Occipital lobe (tissue), 2 donors: Measurements from ENCODE around the gene NT5DC4. TPM values are rescaled to one million over a fixed set of nuclear protein-coding genes. Genes with fewer than 3 reads are reported as not detected.

Source experiments
- DNase-seq: peaks from one replicate; lab custom pipeline; 2025; lab: John Stamatoyannopoulos, UW
- total RNA-seq: library from RNA; depleted of rRNA; stranded (reverse); fragments of >200 nt; gene quantifications from one replicate; pipeline ENCODE4 v1.2.3, GENCODE V29; 2014

NT5DC4 gene
- total RNA-seq: not detected

DNA sequence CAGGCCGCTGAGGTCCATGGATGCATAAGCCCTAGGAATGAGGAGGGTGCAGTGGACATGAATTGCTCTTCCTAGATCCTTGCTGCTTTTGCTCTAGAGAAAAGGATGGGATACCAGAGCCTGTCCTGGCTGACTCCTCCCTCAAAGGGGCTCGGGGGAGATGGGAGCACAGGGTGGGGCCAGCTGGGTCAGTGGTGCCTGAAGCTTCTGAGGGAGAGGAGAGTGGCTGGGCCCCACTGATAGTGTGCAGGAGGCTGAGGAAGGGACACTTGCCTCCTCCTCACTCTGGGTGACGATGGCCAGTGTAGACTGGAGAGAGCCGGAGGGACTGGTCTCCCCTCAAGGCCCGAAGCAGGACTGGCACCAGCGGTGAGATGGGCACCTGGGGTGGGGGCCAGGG lies at the start of gene NT5DC4:
TSS of gene NT5DC4 (plus strand) at position 236 of the 400 bp plus-strand sequence. CDS start at position 296, 60 bp downstream.
- no peak for DNase-seq

DNA sequence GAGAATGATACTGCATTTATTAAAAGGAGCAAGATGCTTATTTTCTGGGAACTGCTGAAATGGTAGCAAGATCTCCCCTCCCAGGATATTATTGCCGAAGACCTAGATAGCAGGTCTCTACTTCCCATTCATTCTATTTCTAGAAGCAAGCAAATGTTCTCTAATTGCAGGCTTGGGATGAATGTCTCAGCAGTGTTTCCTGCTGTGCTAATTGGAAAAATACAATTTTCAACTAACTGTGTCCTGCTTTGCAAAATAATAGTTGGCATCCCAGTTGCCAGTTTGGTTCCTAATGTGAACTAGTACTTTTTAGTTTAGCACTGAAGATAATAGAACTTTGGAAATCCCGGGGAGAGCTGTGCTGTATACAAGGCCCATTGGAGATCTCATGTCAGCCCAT lies 49.0 kb upstream of the NT5DC4 start:
- DNase-seq: no peak

DNA sequence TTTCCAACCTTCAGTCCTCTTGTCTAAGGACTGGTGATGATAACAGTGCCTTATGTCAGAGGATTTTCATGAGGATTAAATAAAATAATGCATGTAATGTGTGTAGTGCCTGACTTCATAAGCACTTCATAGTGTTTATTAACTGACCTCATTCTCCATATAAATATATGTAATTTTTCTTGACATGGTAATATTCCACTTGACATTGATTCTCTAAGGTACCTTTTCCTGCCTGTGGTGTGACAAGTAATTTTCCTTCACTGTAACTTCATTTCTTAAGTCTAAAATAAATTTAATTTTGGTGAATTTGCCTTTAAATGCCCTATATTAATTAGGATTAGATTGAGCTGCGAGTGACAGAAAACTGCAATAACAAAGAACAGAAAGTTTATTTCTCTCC lies 47.8 kb upstream of the NT5DC4 start:
- no peak for DNase-seq

DNA sequence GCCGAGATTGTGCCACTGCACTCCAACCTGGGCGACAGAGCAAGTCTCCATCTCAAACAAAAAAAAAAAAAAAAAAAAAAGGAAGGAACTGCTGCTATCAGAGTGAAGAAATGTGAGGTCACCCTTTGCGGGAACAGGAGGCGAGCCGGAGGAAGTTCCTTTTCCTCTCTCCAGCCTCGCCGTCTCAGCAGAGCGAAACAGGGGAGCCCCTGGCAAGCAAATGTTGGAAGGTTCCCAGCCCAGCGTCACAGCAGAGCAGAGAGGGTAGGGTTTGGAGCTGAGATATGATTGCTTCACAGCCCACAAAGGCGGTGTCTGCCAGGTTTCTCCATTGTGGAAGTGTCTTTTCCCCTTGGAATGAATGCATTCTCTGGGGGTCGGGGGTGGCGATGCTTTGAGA lies 46.6 kb upstream of the NT5DC4 start:
- DNase-seq: peak; percentile 16

DNA sequence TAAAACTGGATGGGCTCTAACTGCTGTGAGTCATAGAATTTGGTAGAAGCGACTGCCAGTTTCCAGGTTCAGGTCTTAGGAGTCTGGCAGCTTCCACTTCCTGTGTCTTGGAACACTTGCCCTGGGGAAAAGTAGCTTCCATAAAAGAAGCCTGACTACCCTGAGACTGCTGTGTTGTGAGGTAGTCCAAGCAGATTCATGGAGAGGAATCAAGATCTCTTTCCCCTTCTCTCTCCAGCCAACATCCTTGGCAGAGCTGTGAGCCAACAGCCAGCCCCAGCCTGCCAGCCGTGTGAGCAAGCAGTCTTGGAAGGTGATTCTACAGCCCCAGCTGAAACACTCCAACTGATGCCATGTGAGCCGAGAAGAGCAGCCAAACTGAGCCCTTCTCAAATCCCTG lies 41.3 kb upstream of the NT5DC4 start:
- peak; percentile 76 for DNase-seq

DNA sequence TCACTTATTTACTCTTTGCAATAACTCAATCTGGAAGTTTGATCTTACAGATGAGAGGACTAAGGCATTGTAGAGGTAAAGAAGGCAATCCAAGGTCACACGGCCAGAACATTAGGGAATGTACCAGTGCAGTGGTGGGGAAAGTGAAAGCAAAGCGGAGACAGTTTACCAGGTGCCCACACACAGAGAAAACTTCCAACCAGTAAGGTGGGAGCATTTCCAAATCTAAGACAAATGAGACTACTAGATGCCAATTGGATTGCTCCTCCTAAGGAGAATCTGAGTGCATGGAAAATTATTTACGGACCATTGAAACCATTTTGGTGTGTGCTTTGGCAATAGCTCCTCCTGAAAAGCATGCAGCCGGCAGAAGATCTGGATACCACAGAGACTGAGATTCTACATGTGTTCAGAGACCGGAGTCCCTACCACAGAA lies 40.1 kb upstream of the NT5DC4 start:
- no peak for DNase-seq

DNA sequence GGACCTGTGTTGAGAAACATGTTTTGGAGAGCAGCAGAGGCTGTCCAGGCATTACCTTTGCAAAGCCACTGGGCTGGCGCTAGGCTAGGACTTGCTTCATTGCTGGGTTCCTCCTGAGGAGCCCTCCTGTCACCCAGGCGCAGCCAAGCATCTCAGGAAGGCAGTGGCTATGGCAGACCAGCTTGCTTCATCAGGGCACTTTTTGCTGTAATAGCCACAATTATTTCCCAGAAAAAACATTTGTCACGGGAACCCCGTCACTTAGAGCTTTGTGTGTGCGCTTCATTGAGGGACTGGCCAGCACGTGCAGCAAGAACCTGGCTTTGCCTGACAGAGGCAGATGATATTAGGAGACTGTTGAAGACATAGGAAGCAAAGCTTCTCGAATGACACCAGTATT lies 38.7 kb upstream of the NT5DC4 start:
- no peak for DNase-seq

DNA sequence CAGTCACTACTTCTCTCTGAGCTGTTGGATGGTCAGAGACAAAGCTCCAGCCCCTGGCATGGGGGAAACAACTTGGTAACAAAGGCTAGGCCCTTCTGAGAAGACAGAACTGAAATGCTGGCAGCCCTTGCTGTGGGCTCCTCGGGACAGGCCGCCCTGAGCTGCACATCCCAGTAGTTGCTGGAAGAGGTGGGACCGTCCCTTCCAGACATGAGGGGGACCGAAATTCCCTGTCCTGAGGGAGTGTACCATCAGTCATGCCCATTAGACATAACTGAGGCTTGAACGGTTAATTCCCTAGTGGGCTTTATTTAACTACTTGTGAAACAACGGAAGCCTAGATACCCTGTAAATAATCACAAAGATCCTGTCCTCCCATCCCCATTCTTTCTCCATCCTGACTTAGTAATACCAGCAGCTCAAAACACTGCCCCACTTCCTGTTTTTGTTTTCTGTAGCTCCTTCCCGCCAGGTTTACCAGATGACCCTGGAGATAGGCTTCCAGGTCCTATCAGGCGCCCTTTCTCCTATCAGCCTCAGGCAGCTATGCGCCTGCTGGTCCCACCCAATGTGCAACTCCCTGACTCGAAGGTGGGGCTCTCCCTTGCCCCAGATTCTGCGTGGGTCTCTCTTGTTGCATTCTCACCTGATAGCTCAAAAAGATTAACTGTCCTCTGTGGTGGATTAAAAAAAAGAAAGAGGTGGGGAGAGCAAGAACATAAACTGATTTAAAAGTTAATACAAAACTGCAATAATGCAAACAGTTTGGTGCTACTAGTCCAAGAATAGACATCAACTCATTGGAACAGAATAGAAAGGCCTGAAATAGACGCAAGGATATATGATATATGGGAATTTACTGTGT lies 37.0 kb upstream of the NT5DC4 start:
- DNase-seq: no peak

DNA sequence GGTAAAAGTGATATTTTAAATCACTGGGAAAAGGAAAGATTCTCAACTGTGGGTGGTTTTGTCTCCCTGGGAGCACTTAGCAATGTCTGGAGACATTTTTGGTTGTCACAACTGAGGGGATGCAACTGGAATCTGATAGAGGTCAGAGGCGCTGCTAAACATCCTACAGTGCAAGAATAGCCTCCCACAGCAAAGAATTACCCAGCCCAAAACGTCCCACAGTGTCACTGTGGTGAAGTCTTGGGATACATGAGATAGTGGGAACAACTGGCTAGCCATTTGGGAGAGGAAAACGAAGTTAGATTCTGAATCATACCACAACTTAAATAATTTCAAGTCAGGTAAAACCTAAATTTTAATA lies 36.4 kb upstream of the NT5DC4 start:
- no peak for DNase-seq

DNA sequence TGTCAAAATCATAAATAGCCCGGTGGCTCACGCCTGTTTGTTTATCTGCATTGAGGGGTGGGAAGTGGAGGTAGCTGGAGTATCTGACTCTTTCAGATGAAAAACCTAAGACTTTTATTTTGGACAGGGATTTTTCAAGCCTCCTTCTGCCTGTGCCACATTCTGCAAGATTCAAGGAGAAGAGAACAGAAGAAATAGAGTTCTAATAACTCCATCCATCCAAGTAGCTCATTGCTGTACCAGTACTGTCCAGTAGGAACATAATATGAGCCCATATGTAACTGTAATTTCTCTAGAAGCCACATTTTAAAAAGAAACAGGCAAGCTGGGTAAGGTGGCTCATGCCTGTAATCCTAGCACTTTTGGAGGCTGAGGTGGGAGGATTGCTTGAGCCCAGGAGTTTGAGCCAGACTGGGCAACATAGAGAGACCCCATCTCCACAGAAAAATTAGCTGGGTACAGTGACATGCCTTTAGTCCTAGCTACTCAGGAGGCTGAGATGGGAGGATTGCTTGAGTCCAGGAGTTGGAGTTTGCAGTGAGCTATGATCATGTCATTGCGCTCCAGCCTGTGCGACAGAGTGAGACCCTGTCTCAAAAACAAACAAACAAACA lies 35.4 kb upstream of the NT5DC4 start:
- DNase-seq: no peak

DNA sequence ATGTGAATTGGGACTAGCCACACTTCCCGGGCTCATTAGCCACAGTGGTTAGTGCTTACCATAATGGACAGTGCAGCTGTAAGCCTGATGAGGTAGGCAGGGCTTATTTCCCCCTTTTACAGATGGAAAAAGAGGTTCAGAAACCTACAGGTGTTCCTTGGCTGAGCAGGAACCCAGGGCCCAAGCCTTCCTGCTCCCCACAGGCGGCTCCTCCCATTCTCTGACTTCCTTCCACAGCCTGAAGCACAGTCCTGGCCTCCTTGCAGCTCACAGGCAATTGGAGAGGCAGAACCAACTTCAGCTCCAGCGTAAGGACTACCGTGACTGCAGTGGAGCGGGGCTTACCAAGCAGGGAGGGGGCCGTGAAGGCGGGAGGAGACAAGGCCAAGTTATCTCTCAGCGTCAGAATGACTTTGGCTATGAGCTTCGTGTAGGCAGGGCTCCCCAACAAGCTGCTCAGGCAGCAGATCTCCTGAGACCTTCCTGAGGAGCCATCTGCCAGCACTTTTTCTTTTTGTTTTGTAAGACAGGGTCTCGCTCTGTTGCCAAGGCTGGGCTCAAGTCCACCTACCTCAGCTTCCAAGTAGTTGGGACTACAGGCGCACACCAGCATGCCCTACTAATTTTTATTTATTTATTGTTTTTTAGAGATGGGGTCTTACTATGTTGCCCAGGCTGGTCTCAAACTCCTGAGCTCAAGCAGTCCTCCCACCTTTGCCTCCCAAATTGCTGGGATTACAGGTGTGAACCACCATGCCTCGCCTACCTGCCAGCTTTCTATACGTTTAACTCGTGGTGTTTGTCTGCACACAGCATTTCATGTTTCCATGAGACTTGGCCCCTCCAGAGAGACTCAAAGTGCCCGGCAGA lies 34.2 kb upstream of the NT5DC4 start:
- no peak for DNase-seq

DNA sequence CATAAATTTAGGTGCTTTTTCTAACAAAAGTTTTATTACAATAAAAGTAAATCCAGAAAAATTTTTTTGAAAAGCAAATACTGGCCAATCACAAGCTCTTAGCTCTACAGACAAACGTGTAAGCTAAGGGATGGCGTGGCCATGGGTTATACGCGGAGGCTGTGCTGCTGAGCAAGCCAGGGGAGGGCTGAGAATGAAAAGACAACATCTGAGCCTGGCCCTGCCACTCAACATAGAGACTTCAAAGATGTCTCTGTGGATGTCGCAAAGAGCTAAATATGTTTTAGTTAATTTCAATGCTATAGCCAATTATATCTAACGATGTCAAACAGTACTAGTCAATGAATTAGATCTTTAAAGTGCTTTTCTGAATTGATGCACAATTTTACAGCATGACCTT lies 33.3 kb upstream of the NT5DC4 start:
- DNase-seq: no peak

DNA sequence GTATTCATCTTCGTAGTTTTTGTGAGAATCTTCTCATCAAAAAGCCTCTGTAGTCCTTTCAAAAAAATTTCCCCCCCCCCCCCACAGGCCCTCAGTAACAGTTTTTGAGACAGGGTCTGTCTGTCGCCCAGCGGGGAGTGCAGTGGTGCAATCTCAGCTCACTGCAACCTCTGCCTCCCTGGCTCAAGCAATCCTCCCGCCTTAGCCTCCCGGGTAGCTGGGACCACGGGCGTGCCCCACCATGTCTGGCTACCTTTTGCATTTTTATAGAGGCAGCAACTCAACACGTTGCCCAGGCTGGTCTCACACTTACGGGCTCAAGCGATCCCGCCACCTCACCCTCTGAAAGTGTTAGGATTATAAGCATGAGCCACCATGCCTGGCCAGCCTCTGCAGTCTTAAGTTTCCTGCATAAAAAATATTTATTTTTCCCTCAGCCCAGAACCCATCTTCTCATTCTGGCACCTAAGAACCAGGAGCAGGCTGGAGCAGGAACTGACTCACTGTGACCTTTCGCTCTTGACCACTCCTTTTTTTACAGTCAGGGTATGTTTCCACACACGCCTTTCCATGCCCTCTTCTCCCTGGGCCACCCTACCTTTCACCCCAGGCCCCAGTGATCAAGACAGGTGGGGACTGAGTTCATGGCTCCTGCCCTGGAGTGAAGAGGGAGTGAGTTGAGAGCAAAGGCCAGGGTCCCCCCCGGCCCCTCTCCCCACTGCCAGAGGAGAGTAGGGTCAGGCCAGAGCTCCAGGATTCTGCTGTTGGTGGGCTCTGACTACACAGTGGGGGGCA lies 32.5 kb upstream of the NT5DC4 start:
- DNase-seq: no peak

DNA sequence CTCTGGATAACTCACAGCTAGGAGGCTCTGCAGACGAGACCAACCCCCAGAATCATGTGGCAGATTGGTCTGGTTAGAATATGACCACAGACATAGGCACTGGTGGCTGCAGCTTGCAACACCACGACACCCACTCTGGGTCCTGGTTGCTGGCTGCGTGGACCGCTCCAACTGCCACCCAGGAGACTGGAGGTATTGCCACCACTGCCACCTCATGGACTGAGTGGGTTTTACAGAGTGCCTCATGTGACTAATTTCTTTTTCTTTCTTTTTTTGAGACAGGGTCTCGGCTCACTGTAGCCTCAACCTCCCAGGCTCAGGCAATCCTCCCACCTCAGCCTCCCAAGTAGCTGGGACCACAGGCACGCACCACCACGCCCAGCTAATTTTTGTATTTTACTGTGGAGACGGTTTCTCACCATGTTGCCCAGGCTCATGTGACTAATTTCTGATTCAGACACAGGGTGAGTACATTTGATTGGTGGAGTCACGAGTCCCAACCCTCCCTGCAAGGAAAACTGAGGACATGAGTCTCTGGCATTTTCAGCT lies 29.9 kb upstream of the NT5DC4 start:
- DNase-seq: peak; percentile 41

DNA sequence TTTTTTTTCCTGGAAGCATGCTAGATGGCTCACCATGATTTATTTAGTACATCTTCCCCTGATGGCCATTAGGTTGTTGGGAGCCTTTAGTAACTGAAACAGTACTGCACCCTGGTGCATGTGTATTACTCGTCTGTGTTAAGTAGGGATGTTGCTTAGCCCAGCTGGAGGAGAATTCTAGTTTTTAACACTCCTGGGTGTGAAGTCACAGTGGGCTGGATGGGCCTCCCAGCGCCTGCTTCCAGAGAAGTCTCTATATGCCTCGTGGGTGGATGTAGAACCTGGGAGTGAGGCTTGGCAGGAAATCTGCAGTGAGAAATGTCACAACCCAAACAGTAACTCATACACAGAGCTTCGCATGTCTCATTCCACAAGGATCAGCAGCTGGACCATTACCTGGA lies 28.9 kb upstream of the NT5DC4 start:
- DNase-seq: peak; percentile 58

DNA sequence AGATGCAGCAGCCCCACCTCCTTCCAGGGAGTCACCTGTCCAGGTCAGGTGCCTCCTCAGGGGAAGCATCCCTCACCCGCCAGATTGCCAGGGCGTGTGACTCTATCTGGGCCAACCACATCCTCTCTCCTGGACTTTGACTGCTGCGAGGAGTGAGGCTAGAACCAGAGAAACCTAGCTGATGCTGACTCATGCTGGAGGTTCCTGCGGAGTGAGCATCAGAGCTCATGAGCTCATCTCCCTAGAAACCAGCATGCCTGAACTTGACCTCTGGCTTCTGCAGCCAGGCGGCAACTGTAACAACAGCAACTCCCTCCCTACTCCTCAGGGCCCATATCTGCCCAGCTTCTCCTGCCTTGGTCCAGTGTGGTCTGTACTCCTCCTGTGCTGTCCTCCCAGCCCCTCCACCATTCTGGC lies 28.3 kb upstream of the NT5DC4 start:
- no peak for DNase-seq

DNA sequence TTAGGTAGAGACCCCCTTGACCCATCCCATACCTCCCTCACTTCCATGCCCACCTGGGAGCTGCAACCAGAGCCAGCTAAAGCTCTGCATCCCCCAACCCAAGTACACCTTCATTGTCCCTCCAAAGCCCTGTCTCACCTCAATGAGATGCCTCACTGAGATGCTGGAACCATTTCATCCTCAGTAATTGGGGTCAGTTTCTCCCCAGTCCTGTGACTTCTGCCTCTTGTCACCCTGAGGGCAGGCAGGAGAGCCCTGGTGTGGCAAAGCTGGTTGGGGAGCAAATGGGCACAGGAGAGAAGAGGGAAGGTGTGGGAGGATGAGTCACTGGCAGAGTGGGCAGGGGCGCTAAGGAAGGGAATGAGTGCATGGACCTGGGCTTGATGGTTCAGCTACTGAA lies 27.9 kb upstream of the NT5DC4 start:
- no peak for DNase-seq

DNA sequence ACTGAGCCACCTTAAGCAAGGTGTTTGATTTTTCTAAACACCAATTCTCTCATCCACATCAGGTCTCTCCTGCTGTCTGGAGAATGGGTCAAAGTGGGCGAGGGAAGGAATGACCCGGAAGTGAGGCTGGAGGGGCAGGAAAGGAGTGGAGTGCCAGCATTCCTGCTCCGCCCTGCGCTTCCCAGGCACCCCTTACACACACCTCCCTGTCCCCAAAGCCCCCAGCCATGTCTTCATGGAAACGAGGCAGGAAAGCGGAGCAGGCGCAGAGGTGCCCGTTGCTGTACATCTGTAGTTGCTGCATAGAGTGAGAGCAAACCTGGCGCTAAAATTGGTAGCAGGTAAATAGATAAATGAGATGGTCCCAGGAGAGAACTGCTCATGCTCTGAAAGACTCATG lies 27.2 kb upstream of the NT5DC4 start:
- no peak for DNase-seq

DNA sequence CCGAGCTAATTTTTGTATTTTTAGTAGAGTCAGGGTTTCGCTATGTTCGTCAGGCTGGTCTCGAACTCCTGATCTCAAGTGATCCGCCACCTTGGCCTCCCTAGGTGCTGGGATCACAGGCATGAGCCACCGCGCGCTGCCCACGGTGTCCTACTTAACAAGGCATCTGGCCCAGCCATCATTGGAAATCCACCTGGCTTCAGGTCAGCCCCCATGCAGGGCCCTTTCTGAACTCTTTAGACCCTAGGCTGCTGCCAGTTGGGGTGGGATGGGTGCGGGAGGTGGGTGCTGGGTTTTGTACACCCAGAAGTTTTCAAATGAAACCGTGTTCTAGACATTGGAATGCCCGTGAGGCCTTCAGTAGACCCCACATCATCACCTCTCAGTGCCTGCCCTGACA lies 26.6 kb upstream of the NT5DC4 start:
- no peak for DNase-seq

DNA sequence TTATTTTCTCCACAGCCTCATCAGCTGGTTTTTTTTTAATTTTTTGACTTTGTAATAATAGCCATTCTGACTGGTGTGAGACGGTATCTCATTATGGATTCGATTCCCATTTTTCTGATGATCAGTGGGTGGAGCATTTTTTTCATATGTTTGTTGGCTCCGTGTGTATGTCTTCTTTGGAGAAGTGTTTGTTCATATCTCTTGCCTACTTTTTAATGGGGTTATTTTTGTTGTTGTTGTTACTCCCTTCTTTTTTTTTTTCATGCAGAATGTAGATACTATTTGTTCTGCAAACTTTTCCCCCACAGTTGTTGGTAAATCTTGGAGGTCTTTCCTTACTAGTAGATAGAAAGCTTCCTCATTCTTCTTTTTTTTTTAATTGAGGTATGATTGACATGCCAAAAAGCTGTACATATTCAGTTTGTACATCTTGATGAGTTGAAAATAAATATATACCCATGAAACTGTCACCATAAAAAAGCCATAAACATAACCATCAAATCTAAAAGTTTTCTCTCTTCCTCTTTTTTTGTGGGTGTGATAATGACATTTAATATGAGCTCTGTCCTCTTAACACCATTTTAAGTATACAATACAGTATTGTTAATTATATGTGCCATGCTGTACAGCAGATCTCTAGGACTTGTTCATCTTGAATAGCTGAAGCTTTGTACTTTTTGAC lies 21.8 kb upstream of the NT5DC4 start:
- no peak for DNase-seq
